HepG2 (cell line): ENCODE data around the gene YAP1. TPM values are rescaled to one million over a fixed set of nuclear protein-coding genes. Genes with fewer than 3 reads are reported as not detected.

Source experiments
- ARHGAP35 ChIP-seq: sonication (generic); formaldehyde crosslinking; IDR thresholded peaks from 2 replicates; pipeline ENCODE4 v1.9.0; 2022; ENCODE audit warnings: mild to moderate bottlenecking, inconsistent platforms, moderate library complexity, missing genetic modification reagents, borderline replicate concordance
- EP300 ChIP-seq, 3 experiments: sonication (generic) in 1 of 3; formaldehyde crosslinking in 1 of 3; IDR thresholded peaks; 2 replicates each; pipeline versions ENCODE4 v1.5.1 to v1.6.1; 2011 to 2020; ENCODE audit warnings: low read depth in 2 of 3, low read length in 2 of 3, borderline replicate concordance in 1 of 3, improper control_type of control experiment in 1 of 3, mild to moderate bottlenecking in 1 of 3, missing genetic modification reagents in 1 of 3, moderate library complexity in 1 of 3
- GATA4 ChIP-seq: sonication (generic); IDR thresholded peaks from 2 replicates; pipeline ENCODE4 v1.6.1; 2016; ENCODE audit warnings: antibody characterized with exemption, low read depth, borderline replicate concordance
- ISL2 ChIP-seq: sonication (generic); formaldehyde crosslinking; IDR thresholded peaks from 2 replicates; pipeline ENCODE4 v1.5.0; 2020; ENCODE audit warnings: missing genetic modification reagents
- MAZ ChIP-seq, 2 experiments: sonication (generic) in 1 of 2; formaldehyde crosslinking in 1 of 2; IDR thresholded peaks; 2 replicates each; pipeline versions ENCODE4 v1.5.0 to v1.6.1; 2012 to 2020; ENCODE audit warnings: low read depth in 2 of 2, mild to moderate bottlenecking in 2 of 2, borderline replicate concordance in 1 of 2, improper control_type of control experiment in 1 of 2, low read length in 1 of 2, missing genetic modification reagents in 1 of 2, moderate library complexity in 1 of 2
- RELA ChIP-seq: sonication (generic); formaldehyde crosslinking; IDR thresholded peaks from 2 replicates; pipeline ENCODE4 v1.4.0; 2020; ENCODE audit warnings: missing genetic modification reagents
- SP1 ChIP-seq, 2 experiments: fragments of 450-650 bp in 1 of 2; sonication (generic) in 1 of 2; formaldehyde crosslinking in 1 of 2; IDR thresholded peaks; 2 replicates each; pipeline versions ENCODE4 v1.4.0 to v1.6.1; 2016 to 2020; ENCODE audit warnings: missing genetic modification reagents in 1 of 2
- SP5 ChIP-seq: IDR thresholded peaks from 2 replicates; pipeline ENCODE4 v1.6.1; 2016; ENCODE audit warnings: low read depth, borderline replicate concordance
- ZBTB42 ChIP-seq: sonication (generic); formaldehyde crosslinking; IDR thresholded peaks from 2 replicates; pipeline ENCODE4 v1.5.0; 2020; ENCODE audit warnings: mild to moderate bottlenecking, missing genetic modification reagents
- ZNF136 ChIP-seq: sonication (generic); formaldehyde crosslinking; IDR thresholded peaks from 2 replicates; pipeline ENCODE4 v1.8.1; 2022; ENCODE audit warnings: low read depth, mild to moderate bottlenecking, moderate library complexity, missing genetic modification reagents
- ZNF207 ChIP-seq: fragments of 450-650 bp; IDR thresholded peaks from 2 replicates; pipeline ENCODE4 v1.6.1; 2016; ENCODE audit warnings: antibody characterized with exemption, borderline replicate concordance
- ZNF317 ChIP-seq: sonication (generic); formaldehyde crosslinking; IDR thresholded peaks from 2 replicates; pipeline ENCODE4 v1.5.0; 2020; ENCODE audit warnings: mild to moderate bottlenecking, missing genetic modification reagents
- ZNF382 ChIP-seq: sonication (generic); formaldehyde crosslinking; IDR thresholded peaks from 2 replicates; pipeline ENCODE4 v1.5.0; 2020; ENCODE audit warnings: missing genetic modification reagents, mild to moderate bottlenecking, borderline replicate concordance
- polyA plus RNA-seq, 8 experiments: library from polyadenylated mRNA; depleted of rRNA in 3 of 8; stranded (reverse) in 7 of 8; unstranded in 1 of 8; fragments of >200 nt; fragmentation: Illumina TruSeq in 4 of 8; extraction: Trizol in 4 of 8; gene quantifications; 2 replicates each; pipeline versions ENCODE4 v1.2.1 to v1.2.3, GENCODE V29; 2011 to 2016; ENCODE audit warnings: low read depth in 4 of 8, missing spikeins in 1 of 8, mixed read lengths in 1 of 8; ENCODE audit not compliant: insufficient read depth in 1 of 8
- total RNA-seq, 5 experiments: library from RNA; depleted of rRNA; stranded (reverse); fragments of >200 nt; fragmentation: Illumina TruSeq; extraction: Trizol; gene quantifications; 2 replicates each; pipeline ENCODE4 v1.2.3, GENCODE V29; 2016; ENCODE audit warnings: low read depth in 1 of 5
- TF ChIP-seq, protein P1 (sequence below): sonication (generic); formaldehyde crosslinking; IDR thresholded peaks from one replicate; pipeline ENCODE4 v1.5.1; 2020; ENCODE audit warnings: mild to moderate bottlenecking, missing genetic modification reagents; ENCODE audit errors: not compliant biosample characterization
- TF ChIP-seq, protein P2 (sequence below): sonication (generic); formaldehyde crosslinking; conservative IDR thresholded peaks from 2 replicates; pipeline ENCODE4 v1.8.1; 2023; ENCODE audit warnings: missing genetic modification reagents
- TF ChIP-seq, protein P3 (sequence below): sonication (generic); formaldehyde crosslinking; IDR thresholded peaks from 2 replicates; pipeline ENCODE4 v1.4.0; 2020; ENCODE audit warnings: mild to moderate bottlenecking, missing genetic modification reagents, borderline replicate concordance

The YAP1 gene
- total and polyA plus RNA-seq, 2 of the 13 experiments (the other 11 are each of a cell fraction or from before 2014, with no cell fraction given) = 59.5 to 91.0 TPM

DNA sequence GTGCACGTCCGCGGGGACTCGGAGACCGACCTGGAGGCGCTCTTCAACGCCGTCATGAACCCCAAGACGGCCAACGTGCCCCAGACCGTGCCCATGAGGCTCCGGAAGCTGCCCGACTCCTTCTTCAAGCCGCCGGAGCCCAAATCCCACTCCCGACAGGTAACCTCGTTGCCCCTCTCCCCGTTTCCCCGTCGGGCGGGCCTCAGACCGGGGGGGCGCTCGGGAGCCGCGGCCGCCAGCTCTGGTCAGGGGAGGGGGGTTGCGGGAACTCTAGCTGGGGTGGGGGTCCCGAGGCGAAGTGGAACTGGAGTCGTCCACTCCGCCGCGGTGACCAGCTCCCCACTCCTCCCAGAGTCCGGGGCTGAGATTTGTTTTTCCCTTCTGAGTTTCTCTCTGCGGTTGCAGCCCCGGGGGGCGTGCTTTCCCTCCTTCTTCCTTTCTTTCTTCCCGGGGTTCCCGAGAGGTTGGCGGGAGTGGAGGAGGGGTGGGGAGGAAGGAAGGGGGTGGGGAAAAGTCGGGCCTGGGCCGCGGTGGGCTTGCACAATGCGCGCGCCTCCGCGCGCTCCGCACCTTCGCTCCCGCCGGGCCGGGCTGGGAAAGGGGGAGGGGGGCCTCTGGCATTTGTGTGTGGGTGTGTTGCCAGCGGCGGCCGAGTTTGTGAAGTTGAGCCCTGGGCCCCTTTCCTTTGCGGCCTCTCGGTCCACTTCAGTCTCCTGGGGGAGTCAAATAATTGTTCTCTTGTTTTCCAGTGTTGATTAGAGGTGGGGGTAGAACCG lies 952 bp downstream of the YAP1 start (continued):
- TF ChIP-seq, protein P1, sequence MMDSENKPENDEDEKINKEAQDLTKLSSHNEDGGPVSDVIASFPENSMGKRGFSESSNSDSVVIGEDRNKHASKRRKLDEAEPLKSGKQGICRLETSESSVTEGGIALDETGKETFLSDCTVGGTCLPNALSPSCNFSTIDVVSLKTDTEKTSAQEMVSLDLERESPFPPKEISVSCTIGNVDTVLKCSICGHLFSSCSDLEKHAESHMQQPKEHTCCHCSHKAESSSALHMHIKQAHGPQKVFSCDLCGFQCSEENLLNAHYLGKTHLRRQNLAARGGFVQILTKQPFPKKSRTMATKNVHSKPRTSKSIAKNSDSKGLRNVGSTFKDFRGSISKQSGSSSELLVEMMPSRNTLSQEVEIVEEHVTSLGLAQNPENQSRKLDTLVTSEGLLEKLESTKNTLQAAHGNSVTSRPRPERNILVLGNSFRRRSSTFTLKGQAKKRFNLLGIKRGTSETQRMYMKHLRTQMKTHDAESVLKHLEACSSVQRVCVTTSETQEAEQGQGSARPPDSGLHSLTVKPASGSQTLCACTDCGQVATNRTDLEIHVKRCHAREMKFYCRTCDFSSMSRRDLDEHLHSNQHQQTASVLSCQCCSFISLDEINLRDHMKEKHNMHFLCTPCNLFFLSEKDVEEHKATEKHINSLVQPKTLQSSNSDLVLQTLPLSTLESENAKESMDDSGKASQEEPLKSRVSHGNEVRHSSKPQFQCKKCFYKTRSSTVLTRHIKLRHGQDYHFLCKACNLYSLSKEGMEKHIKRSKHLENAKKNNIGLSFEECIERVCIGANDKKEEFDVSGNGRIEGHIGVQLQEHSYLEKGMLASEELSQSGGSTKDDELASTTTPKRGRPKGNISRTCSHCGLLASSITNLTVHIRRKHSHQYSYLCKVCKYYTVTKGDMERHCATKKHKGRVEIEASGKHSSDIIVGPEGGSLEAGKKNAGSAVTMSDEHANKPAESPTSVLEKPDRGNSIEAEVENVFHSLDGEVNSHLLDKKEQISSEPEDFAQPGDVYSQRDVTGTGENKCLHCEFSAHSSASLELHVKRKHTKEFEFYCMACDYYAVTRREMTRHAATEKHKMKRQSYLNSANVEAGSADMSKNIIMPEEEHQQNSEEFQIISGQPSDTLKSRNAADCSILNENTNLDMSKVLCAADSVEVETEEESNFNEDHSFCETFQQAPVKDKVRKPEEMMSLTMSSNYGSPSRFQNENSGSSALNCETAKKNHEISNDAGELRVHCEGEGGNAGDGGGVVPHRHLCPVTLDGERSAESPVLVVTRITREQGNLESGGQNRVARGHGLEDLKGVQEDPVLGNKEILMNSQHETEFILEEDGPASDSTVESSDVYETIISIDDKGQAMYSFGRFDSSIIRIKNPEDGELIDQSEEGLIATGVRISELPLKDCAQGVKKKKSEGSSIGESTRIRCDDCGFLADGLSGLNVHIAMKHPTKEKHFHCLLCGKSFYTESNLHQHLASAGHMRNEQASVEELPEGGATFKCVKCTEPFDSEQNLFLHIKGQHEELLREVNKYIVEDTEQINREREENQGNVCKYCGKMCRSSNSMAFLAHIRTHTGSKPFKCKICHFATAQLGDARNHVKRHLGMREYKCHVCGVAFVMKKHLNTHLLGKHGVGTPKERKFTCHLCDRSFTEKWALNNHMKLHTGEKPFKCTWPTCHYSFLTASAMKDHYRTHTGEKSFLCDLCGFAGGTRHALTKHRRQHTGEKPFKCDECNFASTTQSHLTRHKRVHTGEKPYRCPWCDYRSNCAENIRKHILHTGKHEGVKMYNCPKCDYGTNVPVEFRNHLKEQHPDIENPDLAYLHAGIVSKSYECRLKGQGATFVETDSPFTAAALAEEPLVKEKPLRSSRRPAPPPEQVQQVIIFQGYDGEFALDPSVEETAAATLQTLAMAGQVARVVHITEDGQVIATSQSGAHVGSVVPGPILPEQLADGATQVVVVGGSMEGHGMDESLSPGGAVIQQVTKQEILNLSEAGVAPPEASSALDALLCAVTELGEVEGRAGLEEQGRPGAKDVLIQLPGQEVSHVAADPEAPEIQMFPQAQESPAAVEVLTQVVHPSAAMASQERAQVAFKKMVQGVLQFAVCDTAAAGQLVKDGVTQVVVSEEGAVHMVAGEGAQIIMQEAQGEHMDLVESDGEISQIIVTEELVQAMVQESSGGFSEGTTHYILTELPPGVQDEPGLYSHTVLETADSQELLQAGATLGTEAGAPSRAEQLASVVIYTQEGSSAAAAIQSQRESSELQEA = no peak
- TF ChIP-seq SP5 (CRISPR knock-in tag) = peak; percentile 65
- TF ChIP-seq ISL2 = peak; percentile 82
- no peak for TF ChIP-seq RELA
- no peak for TF ChIP-seq ZBTB42 (CRISPR knock-in tag)
- TF ChIP-seq ZNF382 (CRISPR knock-in tag) = no peak
- TF ChIP-seq, protein P2, sequence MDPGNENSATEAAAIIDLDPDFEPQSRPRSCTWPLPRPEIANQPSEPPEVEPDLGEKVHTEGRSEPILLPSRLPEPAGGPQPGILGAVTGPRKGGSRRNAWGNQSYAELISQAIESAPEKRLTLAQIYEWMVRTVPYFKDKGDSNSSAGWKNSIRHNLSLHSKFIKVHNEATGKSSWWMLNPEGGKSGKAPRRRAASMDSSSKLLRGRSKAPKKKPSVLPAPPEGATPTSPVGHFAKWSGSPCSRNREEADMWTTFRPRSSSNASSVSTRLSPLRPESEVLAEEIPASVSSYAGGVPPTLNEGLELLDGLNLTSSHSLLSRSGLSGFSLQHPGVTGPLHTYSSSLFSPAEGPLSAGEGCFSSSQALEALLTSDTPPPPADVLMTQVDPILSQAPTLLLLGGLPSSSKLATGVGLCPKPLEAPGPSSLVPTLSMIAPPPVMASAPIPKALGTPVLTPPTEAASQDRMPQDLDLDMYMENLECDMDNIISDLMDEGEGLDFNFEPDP = no peak
- no peak for TF ChIP-seq ARHGAP35 (CRISPR knock-in tag)
- TF ChIP-seq ZNF136 = no peak
- TF ChIP-seq EP300 (IDR thresholded peaks at IDR 0.05; ENCODE audit: low read depth in 2 of 2, low read length in 2 of 2) = peak; percentile 75 to 83; a peak in 2 of 4 replicates
- no peak for TF ChIP-seq EP300 (CRISPR knock-in tag; IDR thresholded peaks at IDR 0.05; ENCODE audit: borderline replicate concordance)
- peak; percentile 20; the same call in 1 of the 2 replicates for TF ChIP-seq ZNF317 (CRISPR knock-in tag)
- TF ChIP-seq MAZ (IDR thresholded peaks at IDR 0.05; ENCODE audit: borderline replicate concordance, low read depth, low read length) = peak; percentile 71; the same call in 1 of the 2 replicates
- peak; percentile 41; the same call in 1 of the 2 replicates for TF ChIP-seq MAZ (CRISPR knock-in tag; IDR thresholded peaks at IDR 0.05; ENCODE audit: low read depth)
- no peak for TF ChIP-seq ZNF207
- no peak; the same call in 1 of the 2 replicates for TF ChIP-seq GATA4
- TF ChIP-seq SP1 (IDR thresholded peaks at IDR 0.05) = no peak
- TF ChIP-seq SP1 (CRISPR knock-in tag; IDR thresholded peaks at IDR 0.05) = no peak
- TF ChIP-seq, protein P3, sequence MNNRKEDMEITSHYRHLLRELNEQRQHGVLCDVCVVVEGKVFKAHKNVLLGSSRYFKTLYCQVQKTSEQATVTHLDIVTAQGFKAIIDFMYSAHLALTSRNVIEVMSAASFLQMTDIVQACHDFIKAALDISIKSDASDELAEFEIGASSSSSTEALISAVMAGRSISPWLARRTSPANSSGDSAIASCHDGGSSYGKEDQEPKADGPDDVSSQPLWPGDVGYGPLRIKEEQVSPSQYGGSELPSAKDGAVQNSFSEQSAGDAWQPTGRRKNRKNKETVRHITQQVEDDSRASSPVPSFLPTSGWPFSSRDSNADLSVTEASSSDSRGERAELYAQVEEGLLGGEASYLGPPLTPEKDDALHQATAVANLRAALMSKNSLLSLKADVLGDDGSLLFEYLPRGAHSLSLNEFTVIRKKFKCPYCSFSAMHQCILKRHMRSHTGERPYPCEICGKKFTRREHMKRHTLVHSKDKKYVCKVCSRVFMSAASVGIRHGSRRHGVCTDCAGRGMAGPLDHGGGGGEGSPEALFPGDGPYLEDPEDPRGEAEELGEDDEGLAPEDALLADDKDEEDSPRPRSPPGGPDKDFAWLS (CRISPR knock-in tag) = no peak
